T follicular helper cell (primary cell): Measurements from ENCODE around the gene RELT.

ENCODE experiments used
- DNase-seq: peaks from one replicate; pipeline ENCODE4 v3.0.0-alpha.2; 2020; ENCODE audit warnings: low read depth

RELT gene

DNA sequence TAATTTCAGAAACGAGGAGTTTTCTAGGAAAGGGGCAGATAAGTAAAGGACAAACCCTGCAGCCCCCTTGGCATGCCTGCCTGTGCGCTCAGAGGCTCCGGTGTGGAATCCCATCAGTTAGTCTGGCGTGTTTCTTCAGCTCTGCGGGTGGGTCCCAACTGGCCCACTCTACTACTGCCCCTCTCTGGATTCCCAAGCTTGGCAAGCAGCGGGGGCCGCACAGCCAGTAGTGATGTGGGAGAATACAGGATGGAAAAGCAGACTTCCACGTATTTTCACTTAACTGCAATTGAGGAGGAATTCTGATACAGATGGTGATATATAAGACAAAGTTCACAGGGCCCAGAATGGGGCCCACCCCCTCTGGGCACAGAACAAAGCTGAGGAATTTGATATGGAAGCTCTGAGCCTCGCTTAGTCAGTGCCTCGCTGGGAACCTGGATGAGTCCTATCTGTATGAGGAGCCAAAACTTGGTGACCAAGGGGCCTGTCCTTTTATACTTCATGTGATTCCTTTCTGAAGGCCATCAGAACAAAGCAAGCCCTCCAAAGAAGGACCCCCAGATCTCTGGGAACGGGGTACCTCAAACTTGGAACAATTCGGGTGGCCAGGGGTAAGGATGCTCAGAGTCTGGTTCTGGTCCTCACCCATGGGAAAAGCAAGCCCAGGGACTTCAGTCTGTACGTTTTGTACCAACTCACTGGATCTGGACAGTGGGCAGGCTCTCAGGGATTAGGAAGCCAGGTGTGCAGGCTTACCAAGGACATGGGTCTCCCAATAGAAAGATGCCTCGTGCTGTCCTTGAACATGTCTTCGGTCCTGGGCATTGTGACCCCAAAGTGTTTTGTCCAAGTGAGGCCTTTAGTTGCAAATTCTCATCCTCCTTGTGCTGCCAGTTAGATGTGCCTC lies 26.0 kb downstream of the RELT start:
- DNase-seq: no peak

DNA sequence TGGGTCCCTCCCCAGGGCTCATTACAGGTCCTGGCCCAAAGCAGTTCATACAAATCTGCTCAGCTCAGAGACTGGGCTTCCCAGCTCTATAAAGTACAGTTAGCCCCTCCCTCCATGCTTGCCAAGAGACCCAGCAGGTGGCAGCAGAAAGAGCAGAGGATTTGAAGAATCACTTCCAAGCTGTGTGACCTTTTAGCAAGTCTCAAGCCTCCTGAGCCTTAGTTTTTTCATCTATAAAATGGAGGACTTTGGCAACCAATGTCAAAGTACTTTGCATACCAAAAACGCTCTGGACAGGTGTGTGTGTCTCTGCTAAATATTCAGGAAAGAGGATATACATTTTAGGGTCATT lies 26.6 kb downstream of the RELT start:
- no peak for DNase-seq

DNA sequence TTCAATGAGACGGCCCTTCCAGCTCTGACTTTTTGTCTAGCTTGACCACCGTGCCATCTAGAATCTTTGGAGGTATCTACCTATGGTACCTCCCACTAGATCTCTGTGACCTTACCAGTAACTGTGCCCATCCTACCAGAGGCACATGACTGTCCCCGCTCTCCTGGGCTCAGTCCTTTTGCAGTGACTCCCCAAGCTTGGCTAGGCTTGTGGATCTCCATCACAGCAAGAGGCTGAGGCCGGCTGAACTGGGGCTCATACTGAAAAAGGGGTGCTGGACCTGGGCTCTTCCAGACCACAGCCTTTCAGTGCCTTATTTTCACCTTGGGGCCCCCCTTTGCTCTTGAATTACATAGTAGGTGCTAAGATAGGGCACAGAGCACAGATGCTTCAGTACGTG lies 27.3 kb downstream of the RELT start:
- no peak for DNase-seq

DNA sequence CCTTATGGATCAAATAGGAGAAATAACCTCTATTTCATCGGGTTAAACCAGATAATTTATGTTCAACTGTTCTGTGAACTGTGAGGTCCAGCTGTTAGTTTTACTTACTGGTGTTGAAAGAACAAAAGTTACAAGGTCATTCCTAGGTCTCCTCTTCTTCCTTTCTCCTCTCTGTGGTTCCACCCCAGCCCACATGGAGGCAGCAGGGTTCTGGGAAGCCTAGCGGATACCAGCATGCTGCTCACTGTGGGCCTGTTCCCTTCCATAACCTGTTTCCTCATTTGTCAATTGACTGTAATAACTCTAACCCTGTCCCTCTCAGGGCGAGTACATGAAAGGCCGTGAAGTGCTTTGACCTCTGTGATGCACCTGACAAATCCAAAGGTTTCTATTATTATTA lies 27.8 kb downstream of the RELT start:
- no peak for DNase-seq

DNA sequence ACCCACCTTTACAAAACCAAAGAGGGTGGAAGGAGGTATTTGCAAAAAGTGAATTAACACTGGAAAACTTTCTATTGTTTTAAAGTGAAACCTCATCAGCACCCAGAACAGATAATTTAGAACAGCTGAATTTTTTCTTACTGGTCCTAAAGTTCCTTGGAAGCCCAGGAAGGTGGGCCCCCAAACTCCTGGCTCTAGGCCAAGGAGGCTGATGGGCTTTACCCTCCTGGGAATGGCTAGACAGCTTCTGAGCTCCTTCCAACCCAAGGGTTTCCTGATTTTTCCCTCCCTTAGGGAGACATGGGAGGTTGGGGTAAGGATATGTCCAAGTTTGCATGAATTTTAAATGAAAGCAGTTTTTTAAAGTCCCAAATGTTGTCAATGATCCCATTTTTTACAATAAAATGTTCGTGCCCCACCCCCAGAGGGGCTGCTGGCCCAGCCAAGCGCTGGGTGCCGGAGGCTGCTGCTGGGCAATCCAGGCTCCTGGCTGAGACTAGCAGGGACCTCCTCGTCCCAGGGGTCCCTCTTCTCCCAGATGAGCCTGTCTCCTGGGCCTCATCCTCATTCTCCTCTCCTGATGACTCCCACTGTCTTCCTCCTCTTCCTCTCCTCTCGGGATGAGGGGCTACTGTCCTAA lies 28.4 kb downstream of the RELT start:
- DNase-seq: no peak

DNA sequence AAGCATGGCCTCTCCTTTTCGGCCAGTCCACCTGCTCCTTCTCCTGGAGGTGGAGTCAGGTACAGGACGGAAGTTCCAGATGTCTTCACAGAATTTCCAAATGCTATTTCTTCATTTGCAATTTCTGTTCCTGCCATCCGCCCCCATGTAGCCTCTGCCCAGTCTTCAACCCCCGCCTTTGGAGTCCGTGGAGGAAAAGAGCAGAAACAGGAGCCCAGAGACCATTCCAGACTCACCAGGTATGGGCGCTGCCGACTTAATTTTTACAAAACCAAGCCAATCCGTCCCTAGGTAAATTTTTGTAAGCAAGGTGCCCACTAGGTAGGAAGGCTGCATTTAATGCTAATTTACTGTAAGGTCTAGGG lies 28.9 kb downstream of the RELT start:
- no peak for DNase-seq

DNA sequence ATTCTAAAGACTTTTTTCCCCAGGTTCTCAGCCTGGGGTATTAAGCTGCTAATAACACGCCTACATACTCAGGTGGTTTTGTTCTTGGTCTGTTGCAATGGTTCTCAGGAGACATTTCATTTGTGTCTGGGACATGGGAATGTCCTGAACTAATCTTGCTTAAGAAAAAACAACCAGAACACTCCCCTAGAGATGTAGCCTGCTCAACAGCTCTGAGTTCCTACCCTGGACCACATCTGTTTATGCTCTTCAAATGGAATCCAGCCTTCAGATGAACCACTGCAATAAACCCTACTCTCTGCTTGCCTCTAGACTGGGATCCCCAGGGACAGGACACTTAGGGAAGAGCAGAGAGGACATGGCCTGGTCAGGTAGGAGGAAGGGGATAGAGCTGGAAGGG lies 29.9 kb downstream of the RELT start:
- no peak for DNase-seq

DNA sequence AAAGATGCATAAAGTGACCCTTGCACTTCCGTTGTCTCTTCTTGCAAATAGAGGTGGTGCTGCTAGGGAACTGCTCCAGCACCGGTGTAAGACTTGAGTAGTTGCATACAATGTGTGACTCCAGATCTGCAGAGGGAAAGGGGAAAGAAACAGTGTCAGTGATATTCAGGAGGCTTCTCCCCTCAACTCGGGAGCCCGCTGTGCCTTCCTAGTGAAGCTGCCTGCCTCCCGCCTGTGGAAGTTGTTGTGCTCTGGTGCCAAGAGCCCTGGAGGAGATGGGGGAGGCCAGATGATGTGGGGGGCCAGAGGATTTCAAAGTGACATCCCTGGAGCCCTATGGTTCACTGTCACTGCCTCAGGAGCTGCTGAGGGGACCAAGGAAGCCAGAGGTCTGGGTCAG lies 30.4 kb downstream of the RELT start:
- no peak for DNase-seq

DNA sequence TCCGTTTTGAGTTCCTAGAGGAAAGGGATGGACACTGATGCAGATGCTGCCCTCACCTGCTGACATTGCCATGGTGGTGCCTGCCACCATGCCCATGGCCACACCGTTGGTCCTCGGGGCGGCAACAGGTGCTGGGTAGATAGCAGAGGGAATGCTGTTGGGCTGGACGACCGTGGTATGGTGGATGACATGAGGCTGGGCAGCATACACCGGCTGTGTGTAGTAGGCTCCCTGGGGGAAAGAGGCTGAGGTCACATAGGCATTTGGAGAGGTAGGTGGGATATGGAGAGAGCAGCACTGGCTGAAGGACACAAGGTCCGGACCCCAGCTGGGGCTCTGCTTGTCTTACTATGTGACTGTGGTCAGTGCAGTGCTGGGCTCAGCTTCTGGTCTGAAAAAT lies 33.2 kb downstream of the RELT start:
- DNase-seq: no peak

DNA sequence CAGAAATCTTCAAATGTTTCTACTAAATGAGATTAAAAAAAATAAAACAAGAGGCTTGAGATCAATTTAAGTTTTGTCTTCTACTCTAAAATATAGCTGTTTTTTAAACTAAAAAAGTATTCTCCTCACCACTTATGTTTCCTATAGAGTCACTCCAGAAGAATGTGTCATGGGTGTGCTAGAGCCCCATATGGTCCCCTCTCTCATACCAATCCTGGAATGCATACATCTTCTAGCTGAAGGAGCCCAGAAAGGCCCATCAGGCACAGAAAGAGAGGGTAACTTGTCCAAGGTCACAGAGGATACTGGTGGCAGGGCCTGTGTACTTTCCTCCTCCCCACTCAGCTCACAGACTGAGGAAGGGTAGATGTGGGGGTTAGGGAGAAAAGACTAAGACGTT lies 34.4 kb downstream of the RELT start:
- DNase-seq: no peak

DNA sequence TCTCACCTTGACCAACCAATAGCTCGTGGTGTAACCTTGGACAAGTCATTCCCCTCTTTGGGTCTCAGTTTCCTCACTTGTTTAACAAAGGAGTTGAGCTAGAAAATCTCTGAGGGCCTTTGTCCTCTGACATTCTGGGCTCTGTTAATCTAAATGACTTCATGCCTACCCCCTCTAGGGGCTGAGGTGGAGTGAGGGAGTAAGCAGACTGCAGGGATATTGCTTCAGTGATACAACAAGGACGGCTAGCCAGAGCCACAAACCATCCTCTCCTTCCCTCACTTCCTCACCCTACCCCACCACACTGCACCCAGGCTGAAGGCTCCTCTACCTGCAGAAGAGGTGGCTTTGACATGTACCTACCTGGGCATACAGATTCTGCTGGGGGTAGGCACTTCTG lies 34.8 kb downstream of the RELT start:
- DNase-seq: no peak

DNA sequence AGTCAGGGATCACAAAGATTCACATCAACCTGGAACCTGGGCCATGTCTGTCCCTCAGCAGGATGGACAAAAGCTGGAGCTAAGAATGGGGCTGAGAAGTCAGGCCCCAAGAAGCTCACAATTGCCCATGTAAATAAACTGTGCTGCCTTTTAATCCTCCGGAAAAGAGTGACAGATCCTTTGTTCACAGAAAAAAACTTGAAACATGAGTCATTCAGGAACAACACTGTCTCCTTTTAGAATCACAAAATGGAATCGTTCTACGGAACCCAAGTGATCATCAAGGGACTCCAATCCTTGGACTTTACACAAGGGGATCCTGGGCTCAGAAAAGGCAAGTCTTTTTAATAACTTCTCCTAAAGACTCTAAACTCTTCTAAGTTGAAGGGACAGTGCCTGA lies 36.1 kb downstream of the RELT start:
- no peak for DNase-seq

DNA sequence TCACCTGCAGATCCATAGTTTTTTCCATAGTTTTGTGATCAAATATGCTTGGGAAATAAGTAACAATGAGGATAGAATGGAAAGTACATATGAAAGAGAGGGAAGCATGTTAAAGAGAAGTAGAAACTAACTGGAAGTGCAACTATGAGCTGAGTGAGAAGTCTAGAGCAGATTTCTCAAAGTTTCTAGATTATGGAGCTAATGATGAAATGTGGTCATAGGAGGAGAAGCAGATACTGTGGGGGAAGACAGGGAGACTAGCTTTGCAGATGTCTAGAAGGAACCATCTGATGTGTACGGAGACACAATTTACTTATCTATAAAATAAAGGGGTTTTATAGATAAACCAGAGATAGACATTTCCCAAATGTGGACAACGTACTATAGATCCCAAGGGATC lies 37.1 kb downstream of the RELT start:
- DNase-seq: no peak

DNA sequence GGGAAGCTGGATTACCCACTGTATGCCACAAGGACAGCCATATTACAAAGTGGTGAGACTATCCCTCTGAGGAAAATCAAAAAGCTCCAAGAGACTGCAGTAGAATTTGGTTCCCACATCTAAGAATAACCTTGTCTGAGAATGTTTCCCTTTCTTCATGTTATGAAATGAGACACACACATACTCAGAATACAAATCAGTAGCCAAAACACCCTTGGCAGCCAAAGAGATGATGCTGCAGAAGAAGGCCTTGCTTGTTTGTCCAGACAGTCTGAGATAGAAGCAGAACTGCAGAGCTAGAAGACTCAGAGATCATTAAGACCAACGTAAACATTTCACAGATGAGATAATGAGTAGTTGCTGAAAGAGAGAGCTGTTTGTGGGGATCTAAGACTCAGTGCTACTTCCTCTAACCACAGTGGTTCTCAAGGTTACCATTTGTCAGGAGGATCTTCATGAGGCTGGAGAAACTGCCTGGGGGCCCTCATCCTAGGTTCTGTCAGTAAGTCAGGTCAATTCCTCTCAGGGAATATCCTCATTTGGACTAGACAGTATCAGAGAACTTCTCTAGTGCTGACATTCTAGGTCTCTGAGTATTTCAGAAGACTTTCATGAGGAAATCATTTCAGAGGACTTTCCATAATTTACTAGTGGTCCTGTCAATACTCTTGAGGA lies 38.9 kb downstream of the RELT start:
- no peak for DNase-seq

DNA sequence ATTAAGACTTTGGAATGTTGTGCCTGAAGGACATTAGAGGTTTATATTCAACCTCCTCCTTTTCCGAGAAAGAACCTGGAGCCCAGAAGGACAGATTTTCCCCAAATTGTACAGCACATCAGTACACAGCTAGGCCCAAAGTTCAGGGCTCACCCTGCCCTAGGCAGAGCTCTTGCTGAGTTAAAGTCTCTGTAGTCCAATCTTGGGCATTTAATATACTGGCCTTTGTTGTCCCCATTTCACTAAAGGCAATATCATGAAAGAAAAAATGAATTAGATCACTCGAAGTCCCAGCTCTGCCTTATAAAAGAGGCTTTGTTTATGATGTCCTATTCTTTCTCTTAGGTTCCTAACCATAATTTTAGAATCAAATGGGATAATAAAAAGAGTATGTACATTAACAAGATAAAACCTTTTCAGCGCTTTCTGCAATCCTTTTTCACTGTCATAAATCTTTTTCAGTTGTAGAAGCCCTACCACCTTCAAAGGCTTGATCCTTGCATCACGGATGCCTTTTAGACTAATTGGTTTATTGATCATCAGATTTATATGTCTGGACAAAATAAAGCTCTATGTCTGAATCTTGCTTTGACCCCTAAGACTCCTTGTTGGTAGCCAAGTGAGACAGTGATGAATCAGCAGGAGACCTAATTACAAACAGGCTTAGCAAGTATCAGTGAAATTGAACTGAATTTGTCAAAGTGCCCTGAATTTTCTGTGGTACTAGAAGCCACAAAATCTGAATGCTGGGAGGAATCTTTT lies 39.8 kb downstream of the RELT start:
- DNase-seq: no peak

DNA sequence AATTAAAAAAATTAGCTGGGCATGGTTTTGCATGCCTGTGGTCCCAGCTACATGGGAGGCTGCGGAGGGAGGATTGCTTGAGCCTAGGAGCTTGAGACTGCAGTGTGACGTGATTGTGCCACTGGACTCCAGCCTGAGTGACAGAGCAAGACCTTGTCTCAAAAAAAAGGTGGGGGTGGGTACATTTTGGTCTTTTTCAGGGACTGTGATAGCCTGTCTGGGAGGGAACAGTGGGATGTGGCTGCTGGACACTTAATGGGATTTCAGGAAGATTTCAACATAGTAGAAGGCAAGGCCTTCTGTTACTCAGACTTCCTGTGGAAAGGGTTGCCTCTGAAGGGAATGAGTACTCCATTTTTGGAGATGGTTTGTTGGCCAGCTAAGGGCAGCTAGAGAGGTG lies 40.6 kb downstream of the RELT start:
- DNase-seq: no peak

DNA sequence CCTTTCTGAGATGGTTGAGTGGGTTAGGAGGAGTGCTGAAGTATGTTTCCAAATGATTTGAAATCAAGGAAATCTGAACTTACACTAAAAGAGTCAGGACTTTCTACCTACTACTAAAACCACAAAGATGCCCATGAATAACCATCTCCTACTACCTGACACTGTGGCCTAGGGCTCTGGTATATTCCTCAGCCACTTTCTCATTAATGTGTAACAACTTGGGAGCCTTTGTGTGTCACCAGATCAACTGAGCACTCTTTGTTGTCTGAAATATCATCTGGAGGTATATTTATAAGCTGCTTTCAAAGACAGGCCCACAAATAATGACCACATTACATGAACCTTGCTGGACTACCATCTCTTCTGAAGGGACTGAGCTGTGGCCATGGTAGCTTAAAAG lies 43.9 kb downstream of the RELT start:
- DNase-seq: no peak

DNA sequence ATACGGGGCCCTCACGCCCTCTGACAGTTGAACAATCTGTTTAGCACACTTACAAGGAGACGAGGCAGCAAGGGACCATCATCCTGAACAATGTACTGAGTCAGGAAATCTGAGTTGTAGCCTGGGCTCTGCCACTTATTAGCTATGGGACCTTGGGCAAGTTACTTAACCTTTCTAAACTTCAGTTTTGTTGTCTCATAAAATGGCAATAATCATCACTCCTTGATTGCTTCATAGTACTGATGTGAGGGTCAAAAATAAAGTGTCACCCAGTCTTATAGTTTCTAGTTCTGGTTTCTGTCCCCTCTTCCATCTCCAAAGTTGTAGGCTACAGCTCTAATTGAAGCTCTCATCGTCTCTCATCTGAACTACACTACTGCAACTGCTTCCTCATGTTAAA lies 46.7 kb downstream of the RELT start:
- no peak for DNase-seq

DNA sequence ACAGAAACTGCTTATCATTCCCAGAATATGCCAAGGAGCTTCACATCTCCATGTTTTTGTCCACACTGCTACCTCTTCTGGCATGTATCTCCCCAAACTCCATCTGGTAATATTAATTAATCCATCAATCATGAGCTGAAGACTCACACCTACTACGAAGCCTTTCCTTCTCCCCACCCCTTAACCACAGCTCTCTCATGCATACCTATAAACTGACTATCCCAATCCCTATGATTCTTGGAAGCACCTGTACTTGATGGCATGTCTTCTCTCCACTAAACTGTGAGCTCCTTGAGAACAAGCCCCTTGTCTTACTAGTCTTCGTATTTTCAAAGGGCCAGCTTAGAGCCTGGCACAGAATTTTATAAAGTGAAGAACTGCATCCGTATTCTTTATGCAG lies 47.3 kb downstream of the RELT start:
- no peak for DNase-seq

DNA sequence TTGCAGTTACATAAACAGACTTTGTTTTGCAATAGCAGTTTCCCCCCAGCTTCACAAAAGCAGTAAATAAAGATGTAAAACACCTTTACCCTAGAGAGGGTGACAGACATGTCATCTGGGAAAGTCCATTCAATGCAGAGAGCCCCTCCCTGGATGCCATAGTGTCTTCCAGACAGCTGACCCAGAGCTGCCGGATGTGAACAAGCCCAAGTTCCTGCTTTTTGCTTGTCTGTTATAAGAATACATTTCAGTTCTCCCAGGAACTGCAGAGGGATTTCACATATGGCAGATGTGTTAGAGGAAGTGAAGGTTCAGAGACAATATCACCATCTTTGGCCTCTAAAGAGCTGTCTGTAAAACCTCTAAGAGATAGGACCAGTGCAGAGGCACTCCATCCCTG lies 48.9 kb downstream of the RELT start:
- DNase-seq: no peak

DNA sequence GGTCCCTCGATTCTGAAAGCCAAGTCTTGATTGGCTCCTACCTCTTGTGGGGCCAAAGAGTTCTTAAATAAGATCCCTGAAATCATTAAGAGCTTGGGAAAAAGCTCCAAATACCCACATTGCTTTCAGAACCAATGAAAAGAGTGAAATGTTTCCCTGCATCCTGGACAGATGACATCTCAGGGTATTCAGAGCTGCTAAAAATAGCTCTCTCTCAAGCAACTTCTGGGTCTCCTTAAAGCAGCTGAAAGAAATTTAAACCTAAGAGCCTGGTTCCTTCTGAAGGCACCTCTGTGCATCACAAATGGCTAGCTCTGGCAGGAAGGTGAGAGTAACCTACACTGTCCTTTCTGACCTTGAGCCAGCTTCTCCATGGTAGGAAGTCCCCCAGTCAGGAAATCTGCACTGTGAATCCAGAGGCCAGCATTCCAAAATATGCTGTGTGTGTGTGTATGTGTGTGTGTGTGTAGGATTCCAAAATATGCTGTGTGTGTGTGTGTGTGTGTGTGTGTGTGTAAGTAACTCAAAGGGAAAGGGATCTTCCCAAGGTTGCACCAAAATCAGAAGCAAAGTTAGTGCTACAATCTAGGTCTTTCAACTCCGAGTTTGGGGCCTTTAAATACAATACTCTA lies 50.1 kb downstream of the RELT start:
- DNase-seq: no peak

DNA sequence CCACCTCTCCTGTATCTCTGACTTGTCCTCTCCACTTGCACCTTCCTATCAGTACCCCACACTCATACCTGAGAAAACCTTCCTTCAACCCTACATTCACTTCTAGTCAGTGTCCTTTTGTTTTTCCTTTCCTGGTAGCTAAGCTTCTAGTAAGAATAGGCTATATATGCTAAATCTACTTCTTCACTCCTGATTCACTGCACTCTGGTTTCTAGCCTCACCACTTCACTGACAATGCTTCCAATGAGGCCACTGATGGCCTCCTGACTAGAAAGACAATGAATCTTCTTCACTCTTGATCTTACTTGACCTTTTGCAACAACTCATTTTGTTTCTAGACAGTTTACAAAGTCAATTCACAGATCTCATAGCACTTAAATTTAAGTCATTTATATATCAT lies 52.0 kb downstream of the RELT start:
- DNase-seq: no peak
